GM12875 (cell line): ENCODE data around the gene MYL7.
A peak's percentile ranks its signal among the peaks of the same experiment; 100 is the strongest.

Experiments
- H3K4me3 ChIP-seq: one replicate; pipeline ENCODE4 v1.5.1; 2011; ENCODE audit warnings: low read depth, low read length, control low read depth
- CTCF ChIP-seq: IDR thresholded peaks from 2 replicates; pipeline ENCODE4 v1.5.1; 2011; ENCODE audit warnings: low read depth, mild to moderate bottlenecking, control low read depth, inconsistent platforms, low read length, moderate library complexity, borderline replicate concordance; ENCODE audit not compliant: insufficient read depth

Gene MYL7

GRCh38 chr7:44136731-44137130 is 4.4 kb downstream of the MYL7 start:
- TF ChIP-seq CTCF: no peak
- no peak overlapping the region for H3K4me3 ChIP-seq

- no peak for TF ChIP-seq CTCF
- no peak overlapping the region for H3K4me3 ChIP-seq
Measured at GRCh38 chr7:44134943-44135628, 6.0 kb downstream of the MYL7 start.

- TF ChIP-seq CTCF: no peak
- no peak overlapping the region for H3K4me3 ChIP-seq
Measured at GRCh38 chr7:44133295-44133694, 7.8 kb downstream of the MYL7 start.

GRCh38 chr7:44132039-44132438 is 9.1 kb downstream of the MYL7 start:
- no peak overlapping the region for H3K4me3 ChIP-seq
- no peak for TF ChIP-seq CTCF

- no peak overlapping the region for H3K4me3 ChIP-seq
- 0 out of 2 replicates have a peak, but pooled peaks have one; percentile 24 for TF ChIP-seq CTCF
Measured at GRCh38 chr7:44131173-44132029, 9.7 kb downstream of the MYL7 start.

GRCh38 chr7:44128721-44129582 is 12.2 kb downstream of the MYL7 start:
- no peak for TF ChIP-seq CTCF
- no peak overlapping the region for H3K4me3 ChIP-seq
